Gastrocnemius medialis (tissue), 4 donors: ENCODE data around the gene ITCH. TPM values are rescaled to one million over a fixed set of nuclear protein-coding genes. Genes with fewer than 3 reads are reported as not detected.

ENCODE experiments used
- ATAC-seq, 2 donors: fragments of 150-250 bp; one replicate each; pipeline ENCODE4 v1.9.1; 2016
- DNase-seq, 2 donors: peaks; one replicate each; pipeline ENCODE4 v3.0.0-alpha.2; 2019
- H3K27ac ChIP-seq, 4 donors: fragments of 200-600 bp; sonication (generic); 1 replicate in 1 of 4; 2 replicates in 3 of 4; pipeline ENCODE4 v1.5.1; 2016 to 2018; ENCODE audit warnings: mild to moderate bottlenecking in 2 of 4, moderate library complexity in 1 of 4
- H3K27me3 ChIP-seq, 3 donors: fragments of 200-600 bp; sonication (generic) in 2 of 3; 1 replicate in 1 of 3; 2 replicates in 2 of 3; pipeline versions ENCODE4 v1.5.1 to v1.6.0; 2016 to 2019; ENCODE audit warnings: mild to moderate bottlenecking in 1 of 3, moderate library complexity in 1 of 3
- H3K36me3 ChIP-seq, 2 donors: fragments of 200-600 bp; sonication (generic) in 1 of 2; one replicate each; pipeline ENCODE4 v1.5.1; 2017 to 2018
- H3K4me1 ChIP-seq, 2 donors: fragments of 200-600 bp; sonication (generic) in 1 of 2; one replicate each; pipeline ENCODE4 v1.5.1; 2016 to 2017; ENCODE audit warnings: mild to moderate bottlenecking in 2 of 2
- H3K4me3 ChIP-seq, 4 donors: fragments of 200-600 bp; sonication (generic) in 3 of 4; 1 replicate in 1 of 4; 2 replicates in 3 of 4; pipeline ENCODE4 v1.5.1; 2016 to 2019; ENCODE audit warnings: mild to moderate bottlenecking in 2 of 4
- H3K9me3 ChIP-seq, 3 donors: fragments of 200-600 bp; sonication (generic) in 2 of 3; 1 replicate in 1 of 3; 2 replicates in 2 of 3; pipeline ENCODE4 v1.5.1; 2016 to 2019
- CTCF ChIP-seq, 5 experiments: fragments of 450-650 bp in 3 of 5; fragments of 200-600 bp in 2 of 5; sonication (generic) in 2 of 5; IDR thresholded peaks in 4 of 5; conservative IDR thresholded peaks in 1 of 5; 1 replicate in 4 of 5; 2 replicates in 1 of 5; pipeline ENCODE4 v1.5.1; 2016 to 2019; ENCODE audit warnings: antibody characterized with exemption in 5 of 5, mild to moderate bottlenecking in 3 of 5, moderate library complexity in 3 of 5
- POLR2A ChIP-seq, 2 donors: fragments of 450-650 bp; IDR thresholded peaks; one replicate each; pipeline ENCODE4 v1.6.1; 2017; ENCODE audit warnings: antibody characterized with exemption in 2 of 2, mild to moderate bottlenecking in 2 of 2, moderate library complexity in 2 of 2
- in situ Hi-C, 4 donors: fragments of 200-750 bp; cut with MboI; loops; one replicate each; pipeline versions ENCODE4 v1.15.0 to v1.8.0; 2017; ENCODE audit warnings: low sequenced_read_pairs in 4 of 4
- intact Hi-C: fragments of 100-400 bp; cut with DNase I; formaldehyde crosslinking; loops from one replicate; pipeline ENCODE4 v1.15.1; 2023; ENCODE audit warnings: low total_unique reads
- total RNA-seq, 4 donors: library from RNA; depleted of rRNA; stranded (reverse); fragments of >200 nt; gene quantifications; one replicate each; pipeline versions ENCODE4 v1.1.0 to v1.2.3, GENCODE V29; 2016

Gene ITCH
- total RNA-seq, 4 donors from 2014 or later, result 32.9 to 55.2 (median 52.0) TPM

- no peak overlapping the region for H3K27ac ChIP-seq
- H3K4me3 ChIP-seq, result no peak overlapping the region
- no peaks in the 10 kb centered on the region for H3K36me3 ChIP-seq
- TF ChIP-seq CTCF (IDR thresholded peaks at IDR 0.05 in 4 of 5, conservative IDR thresholded peaks at IDR 0.05 in 1 of 5) (no peak), POLR2A (IDR thresholded peaks at IDR 0.05) (no peak)
- peaks cover 0 to 5% of the 10 kb centered on the region in 2 donors for H3K4me1 ChIP-seq
- DNase-seq, result no peak
- intact Hi-C loops, result no loop called here
- in situ Hi-C loops, result no loop called here
- no peaks in the 10 kb centered on the region for H3K9me3 ChIP-seq
- H3K27me3 ChIP-seq, result no peaks in the 10 kb centered on the region
- ATAC-seq, result no peak
These were observed 189.5 kb downstream of the ITCH start for GRCh38 chr20:34552569-34552968.

DNA sequence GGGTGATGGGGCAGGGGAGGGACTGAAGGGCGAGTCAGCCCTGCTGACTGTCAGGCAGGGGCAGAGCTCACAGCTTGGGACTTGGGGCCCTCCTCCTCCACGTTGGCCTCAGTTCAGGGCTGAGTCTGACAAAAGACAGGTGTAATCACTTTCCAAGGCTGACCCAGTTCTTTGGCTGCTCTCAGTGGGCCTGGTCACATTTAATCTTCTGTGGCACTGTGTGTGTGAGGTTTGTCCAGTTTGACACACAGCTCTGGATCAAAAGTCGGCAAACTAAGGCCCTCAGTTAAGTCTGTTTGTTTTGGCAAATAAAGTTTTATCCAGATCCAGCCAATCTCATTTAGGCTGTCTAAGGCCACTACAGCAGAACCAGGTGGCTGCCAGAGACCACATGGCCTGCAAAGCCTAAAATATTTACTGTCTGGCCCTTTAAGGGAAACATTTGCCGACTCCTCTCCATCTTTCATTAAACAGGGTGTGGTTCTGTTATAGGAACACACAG lies 190.3 kb downstream of the ITCH start:
- no peak for DNase-seq
- in situ Hi-C loops (no loop called here), intact Hi-C loops (no loop called here)
- no peaks in the 10 kb centered on the region for H3K9me3 ChIP-seq
- ATAC-seq, result peak in 1 of 2 donors; percentile 34
- H3K36me3 ChIP-seq, result no peaks in the 10 kb centered on the region
- no peak overlapping the region for H3K4me3 ChIP-seq
- no peaks in the 10 kb centered on the region for H3K27me3 ChIP-seq
- TF ChIP-seq CTCF (IDR thresholded peaks at IDR 0.05 in 4 of 5, conservative IDR thresholded peaks at IDR 0.05 in 1 of 5) (no peak), POLR2A (IDR thresholded peaks at IDR 0.05) (no peak)
- peak overlapping the region; percentile 25 to 59 (median 36) for H3K27ac ChIP-seq
- peaks cover 5% of the 10 kb centered on the region in 2 donors for H3K4me1 ChIP-seq

GRCh38 chr20:34557936-34558319 lies 194.9 kb downstream of the ITCH start:
- peaks cover 5% of the 10 kb centered on the region in 2 donors for H3K4me1 ChIP-seq
- in situ Hi-C loops, result no loop called here
- peak overlapping the region; percentile 81 to 90 (median 86) for H3K27ac ChIP-seq
- intact Hi-C loops, result loop anchor here (1.0 kb wide), 1 partner anchor 146 kb away; the partner anchor contains the start of gene TP53INP2
- no peak for TF ChIP-seq CTCF (IDR thresholded peaks at IDR 0.05 in 4 of 5, conservative IDR thresholded peaks at IDR 0.05 in 1 of 5)
- TF ChIP-seq POLR2A (IDR thresholded peaks at IDR 0.05), result no peak
- peak overlapping the region; percentile 65 to 97 (median 85) for H3K4me3 ChIP-seq
- no peaks in the 10 kb centered on the region for H3K9me3 ChIP-seq
- H3K36me3 ChIP-seq, result no peaks in the 10 kb centered on the region
- no peaks in the 10 kb centered on the region for H3K27me3 ChIP-seq
- no peak for DNase-seq
- ATAC-seq, result peak in 1 of 2 donors; percentile 7

DNA sequence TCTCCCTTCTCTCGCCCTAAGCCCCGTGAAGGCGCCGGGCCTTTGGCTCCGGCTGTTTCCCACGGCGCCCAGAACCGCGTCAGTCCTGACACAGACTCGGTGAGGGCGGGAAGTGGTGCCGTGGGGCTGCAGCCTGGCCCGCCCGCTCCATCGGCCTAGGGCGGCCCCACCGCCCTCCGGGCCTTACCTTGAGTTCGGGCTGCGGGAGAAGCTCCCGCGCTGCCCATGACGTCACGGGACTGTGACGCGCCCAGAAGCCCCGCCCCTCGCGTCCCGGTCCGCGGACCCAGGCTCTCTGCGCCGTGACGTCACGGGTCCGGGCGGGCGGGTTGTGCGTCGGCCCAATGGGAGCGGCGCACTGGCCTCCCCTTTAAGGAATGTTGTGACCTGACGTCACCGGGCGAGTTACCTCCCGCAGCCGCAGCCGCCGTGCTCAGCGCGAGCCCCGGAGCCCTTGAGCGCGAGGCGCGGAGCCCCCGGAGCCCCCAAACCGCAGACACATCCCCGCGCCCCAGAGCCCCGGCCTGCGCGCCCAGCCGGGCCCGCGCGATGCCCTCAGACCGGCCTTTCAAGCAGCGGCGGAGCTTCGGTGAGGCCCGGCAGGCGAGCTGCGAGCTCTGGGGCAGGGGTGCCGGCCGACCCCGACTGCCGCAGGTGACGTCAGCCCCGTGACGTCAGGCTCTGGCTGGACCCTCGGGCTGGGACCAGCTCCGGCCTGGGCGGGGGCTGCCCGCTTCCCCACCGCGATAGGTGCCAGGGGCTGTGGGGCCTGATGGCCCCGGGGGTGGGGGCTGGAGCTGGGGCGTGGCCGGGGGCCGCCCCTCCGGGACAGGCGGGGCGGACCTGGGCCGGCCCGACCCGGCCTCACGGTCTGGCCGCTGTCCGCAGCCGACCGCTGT lies 195.5 kb downstream of the ITCH start, which contains the start of gene MAP1LC3A:
Gene MAP1LC3A (plus strand): TSS at position 399 of the 899 bp plus-strand sequence. CDS start 151 bp downstream, at position 550.
- peaks cover 3 to 5% of the 10 kb centered on the region in 2 donors for H3K4me1 ChIP-seq
- in situ Hi-C loops, result no loop called here
- H3K27ac ChIP-seq, result peak within 1 kb of the TSS; percentile 81 to 90 (median 86)
- no peaks in the 10 kb centered on the region for H3K27me3 ChIP-seq
- ATAC-seq (peak; percentile 92 to 93), DNase-seq (peak; percentile 94)
- peak within 1 kb of the TSS; percentile 65 to 97 (median 85) for H3K4me3 ChIP-seq
- TF ChIP-seq POLR2A (IDR thresholded peaks at IDR 0.05) (peak; percentile 74 to 84), CTCF (IDR thresholded peaks at IDR 0.05 in 4 of 5, conservative IDR thresholded peaks at IDR 0.05 in 1 of 5) (no peak)
- H3K36me3 ChIP-seq, result no peaks in the 10 kb centered on the region
- H3K9me3 ChIP-seq, result no peaks in the 10 kb centered on the region
- intact Hi-C loops, result loop anchor here (1.0 kb wide), 1 partner anchor 146 kb away; the partner anchor contains the start of gene TP53INP2
